GM21528 (cell line): ENCODE results near the gene CDC37.

ENCODE experiments used
- ATAC-seq: cut with Tn5 transposase; IDR thresholded peaks from one replicate; pipeline ENCODE4 v1.9.1; 2021; ENCODE audit warnings: mild to moderate bottlenecking, moderate library complexity; ENCODE audit not compliant: unreplicated experiment, low FRiP score

CDC37 gene

DNA sequence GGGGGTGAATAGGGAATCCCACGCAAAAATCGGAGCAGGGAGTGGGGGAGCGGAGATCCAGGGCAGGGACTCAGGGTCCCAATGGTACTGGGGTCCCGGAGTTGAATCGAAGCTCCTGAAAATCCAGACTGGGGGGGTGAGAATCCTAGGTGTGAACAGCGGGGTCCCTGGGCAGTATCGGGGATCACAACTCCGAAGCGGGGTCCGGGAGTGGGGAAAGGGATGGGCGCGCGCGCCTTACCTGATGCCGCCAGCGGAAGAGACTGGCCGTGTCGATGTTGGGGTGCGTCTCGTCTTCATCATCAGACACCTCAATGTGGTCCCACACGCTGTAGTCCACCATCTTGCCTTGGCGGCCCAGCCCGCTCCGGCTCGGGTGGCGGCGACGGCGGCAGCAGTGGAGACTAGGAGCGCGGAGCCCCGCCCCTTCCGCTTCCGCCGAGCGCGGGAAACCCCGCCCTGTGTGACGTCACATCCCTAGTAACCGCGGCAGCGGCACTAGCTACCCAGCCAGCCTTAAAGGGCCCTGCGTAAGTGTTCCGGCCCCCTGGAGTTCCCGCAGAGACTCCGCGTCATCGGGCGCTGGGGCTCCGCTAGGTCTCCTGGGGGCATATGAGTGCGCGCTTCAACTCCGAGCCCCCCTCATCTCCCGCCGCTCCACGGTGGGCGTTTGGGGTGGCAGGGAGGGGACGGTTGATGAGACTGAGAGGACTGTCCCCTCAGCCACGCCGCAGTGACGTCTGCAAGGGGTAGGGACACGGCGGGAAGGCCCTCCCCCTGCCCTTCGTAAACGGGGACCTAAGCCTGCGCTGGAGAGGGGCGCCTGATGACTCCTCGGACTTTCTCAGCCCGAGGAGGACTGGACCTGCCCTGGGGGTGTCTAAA lies at the start of gene CDC37:
TSS of gene CDC37 (minus strand) at position 406 of the 885 bp plus-strand sequence. CDS start at position 343, 63 bp downstream.
- peak; percentile 71 for ATAC-seq

DNA sequence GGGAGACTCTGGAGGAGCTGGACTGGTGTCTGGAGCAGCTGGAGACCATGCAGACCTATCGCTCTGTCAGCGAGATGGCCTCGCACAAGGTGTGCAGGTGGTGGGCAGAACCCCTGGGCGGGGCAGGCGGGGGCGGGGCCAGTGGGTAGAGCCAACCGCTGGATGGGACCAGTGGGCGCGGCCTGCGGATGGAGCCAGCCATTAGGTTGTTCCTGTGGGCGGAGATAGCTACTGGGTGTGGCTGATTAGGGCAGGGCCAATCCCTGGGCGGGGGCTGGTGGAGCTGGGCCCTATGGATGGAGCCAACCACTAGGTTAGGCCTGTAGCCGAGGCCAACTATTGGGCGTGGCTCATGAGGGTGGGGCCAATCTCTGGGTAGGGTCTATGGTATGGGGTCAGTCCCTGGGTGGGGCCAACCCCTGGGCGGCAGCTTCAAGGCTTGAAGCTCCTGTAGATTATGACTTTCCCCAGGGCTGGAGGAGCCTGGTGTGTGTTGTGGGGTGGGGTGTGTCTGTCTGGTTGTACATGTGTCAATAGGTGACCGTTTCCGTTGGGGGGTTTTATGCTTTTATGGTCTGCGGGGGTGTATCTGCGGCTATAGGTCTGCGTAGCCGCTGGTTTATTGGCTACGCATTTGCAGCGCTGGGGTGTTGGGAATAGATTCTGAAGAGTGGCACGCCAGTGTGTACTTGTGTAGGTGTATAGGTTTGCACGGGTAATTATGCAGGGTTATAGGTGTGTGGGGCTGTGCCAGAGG lies 47.7 kb upstream of the CDC37 start:
- no peak for ATAC-seq

DNA sequence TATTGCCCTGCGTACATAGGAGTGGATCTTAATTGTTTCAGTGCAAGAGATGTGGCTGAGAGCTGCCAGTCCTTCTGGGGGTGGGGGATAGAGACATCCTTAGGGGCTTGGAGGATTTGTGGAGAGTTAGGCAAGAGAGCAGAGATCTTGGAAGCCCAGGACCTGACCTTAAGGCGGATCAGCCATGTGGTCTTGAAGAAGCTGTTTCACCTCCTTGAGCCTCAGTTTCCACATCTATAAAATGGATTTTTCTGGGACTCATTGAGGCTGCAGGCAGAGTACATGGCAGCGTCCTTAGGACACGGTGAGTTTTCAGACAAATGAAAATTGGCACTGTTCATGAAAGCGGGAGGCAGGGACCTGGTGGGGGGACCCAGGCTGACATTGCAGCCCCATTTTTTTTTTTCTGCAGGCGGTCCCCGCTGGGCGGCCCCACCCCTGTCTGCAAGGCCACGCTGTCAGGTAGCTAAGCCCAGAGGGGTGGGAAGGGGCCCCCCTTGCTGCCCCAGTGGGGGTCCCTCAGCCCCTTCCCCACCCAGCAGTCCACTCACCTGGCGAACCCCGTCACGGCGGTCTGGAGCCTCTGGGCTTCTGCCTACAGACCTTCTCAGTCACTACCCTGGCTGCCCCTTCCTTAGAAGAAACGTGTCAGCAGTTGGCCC lies 47.0 kb upstream of the CDC37 start:
- ATAC-seq: no peak

DNA sequence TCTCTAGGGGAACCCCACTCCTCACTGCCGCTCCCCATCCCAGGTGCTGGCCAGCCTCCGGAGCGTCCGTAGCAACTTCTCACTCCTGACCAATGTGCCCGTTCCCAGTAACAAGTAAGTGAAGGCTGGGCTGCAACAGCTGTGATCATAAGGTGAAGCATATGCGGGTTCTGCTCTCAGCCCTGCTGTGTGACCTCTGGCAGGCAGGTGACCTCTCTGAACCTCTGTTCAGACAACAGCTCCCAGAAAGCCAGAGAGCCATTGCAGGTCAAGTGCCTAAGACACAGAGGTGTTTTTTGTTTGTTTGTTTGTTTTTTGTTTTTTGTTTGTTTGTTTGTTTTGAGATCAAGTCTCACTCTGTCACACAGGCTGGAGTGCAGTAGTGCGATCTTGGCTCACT lies 45.7 kb upstream of the CDC37 start:
- no peak for ATAC-seq

DNA sequence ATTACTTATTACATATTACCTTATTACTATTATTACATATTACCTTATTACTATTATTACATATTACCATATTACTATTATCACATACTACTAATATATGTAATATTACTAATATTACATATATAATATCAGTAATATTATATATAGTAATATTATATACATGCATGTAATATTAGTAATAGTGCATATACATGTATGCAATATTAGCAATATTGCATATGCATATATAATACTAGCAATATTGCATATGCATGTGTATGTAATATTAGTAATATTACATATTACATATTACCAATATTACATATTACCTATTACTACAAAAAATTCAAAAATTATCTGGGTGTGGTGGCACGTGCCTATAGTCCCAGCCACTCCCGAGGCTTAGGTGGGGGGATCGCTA lies 39.4 kb upstream of the CDC37 start:
- ATAC-seq: no peak

DNA sequence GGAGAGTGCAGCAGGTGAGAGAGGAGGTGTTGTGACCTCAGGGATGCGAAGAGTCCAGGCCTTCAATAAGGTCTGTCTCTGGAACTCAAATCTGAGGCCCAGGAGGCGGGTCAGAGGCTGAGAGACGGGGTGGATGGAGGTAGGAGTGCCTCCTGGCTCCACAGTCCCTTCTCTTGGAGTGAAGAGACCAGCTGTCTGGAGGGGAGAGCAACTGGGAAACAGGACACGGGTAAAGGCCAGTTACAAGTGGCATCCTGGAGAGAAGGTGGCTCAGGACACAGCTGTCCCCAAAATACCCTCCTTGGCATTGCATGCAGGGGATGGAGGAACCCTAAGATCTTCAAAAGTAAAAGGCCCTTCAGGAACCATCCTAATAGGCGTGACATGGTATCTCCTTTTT lies 36.2 kb upstream of the CDC37 start:
- ATAC-seq: no peak

DNA sequence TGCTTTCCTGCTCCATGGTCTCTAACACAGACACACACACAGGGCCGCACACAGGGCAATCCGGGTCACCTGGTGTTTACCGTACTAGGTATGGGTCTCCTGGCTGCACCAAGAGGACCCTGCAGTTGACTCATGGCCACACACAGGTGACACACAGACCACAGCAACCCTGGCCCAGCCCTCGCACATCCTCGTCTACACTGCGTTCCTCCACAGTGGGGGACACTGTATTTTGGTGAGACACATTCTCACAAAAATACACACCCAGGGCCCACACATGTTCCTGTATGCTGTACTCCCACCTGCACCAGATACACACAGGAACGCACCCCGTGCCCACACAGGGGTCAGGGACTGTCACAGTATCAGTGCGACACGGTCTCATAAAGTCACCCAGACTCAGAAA lies 29.8 kb upstream of the CDC37 start:
- no peak for ATAC-seq

DNA sequence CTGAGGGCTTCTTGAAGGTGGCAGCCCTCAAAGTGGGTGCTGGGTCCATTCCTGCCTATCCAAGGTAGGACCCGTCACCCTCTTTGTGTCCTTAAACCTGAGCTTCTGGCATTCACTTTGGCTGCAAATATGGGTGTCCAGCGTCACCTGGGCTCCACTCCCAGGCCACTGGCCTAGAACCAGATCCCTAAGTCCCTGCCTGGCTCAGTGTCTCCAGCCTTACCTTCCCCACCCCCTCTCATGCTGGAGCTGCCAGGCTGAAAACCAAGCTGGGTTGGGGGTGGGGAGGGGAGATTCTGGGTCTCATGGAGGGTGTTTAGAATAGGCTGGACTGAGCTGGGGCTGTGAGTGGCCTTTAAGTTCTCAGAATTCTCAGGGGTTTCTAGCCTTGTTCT lies 29.4 kb upstream of the CDC37 start:
- no peak for ATAC-seq

DNA sequence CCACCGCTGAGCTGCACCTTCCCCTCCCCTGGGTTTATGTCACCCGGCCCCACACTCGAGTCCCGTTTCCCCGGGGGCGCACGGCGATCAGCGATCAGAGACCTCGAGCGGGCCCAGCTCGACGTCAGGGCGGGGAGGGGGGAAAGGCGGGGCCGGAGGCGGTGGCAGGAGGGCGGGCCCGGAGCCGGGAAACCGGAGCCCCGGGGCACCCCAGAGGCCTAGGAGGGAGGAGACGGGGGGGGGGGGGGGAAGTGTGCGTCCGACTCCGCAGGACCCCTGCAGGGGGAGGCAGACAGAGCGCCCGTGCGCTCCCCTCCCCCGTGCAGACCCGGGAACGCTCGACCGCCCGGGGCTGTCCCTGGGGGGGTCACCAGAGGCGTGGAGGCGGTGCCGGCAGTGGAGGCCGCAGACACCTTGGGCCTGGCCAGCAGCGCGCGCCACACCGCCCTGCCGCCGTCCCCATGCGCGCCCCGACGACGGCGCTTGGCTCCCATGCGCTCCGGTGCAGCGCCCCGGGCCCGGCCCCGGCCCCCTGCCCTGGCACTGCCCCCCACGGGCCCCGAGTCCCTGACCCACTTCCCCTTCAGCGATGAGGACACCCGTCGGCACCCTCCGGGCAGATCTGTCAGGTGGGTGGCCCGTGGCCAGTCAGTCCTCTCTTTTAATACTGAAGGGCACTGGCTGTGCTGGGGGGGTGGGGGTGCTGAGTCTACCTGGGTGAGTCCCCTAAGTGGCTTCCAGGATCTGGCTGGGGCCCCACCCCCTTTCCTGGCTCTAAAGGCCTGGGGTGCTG lies 28.8 kb upstream of the CDC37 start:
- no peak for ATAC-seq

DNA sequence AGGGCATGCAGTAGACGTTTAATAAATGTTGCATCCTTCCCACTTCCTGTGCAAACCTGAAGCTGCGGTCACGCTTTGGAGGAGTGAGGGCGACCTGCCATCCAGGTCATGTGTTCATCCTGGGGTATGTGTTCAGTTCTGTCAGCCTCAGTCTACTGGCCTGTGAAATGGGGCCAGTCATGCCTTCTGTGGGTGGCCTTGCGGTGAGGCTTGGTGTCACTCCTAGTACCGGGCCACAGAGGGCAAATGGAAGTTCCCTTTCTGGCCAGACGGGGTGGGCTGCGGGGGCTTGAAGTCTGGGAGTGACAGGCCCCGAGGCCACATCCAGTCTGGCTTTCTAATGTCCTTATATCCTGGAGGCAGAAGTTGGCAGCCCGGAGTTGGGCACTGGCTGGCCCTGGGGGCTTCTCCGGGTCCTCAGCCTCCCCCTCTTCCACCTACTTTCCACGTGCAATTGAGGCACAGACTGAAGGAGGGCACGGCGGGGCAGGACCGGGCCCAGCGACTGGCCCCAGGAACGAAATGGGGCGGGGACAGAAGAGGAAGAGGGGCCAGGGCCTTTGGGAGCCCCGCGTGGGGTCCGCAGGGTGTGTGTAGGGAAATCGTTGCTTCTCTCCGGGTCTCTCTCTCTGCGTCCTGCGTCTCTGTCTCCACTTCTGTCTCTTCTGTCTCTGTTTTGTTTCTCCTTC lies 28.1 kb upstream of the CDC37 start:
- ATAC-seq: no peak

DNA sequence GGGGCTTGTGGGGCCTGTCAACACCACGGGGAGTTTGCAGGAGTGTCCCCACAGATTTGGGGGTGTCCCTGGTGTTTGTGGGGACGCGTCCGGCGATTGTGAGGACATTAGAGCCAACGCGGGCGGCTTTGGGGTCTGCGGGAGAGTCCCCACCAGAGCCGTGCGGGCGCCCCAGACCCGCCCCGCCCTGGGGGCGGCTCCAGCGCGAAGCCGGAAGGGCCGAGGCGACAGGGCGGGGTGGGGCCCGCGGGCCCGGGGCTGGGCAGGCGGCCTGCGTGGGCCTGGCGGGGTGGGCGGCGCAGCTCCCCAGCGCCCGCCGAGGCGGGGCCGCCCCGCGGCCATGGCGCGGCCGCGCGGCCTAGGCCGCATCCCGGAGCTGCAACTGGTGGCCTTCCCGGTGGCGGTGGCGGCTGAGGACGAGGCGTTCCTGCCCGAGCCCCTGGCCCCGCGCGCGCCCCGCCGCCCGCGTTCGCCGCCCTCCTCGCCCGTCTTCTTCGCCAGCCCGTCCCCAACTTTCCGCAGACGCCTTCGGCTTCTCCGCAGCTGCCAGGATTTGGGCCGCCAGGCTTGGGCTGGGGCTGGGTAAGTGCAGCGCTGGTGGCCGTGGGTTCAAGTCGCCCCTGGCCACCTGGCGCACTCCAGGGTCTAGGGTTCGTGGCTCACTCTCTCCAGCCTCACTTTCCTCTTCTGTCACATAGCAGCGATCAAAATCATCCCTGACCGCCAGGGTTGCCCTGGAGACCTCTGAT lies 27.3 kb upstream of the CDC37 start:
- ATAC-seq: no peak

DNA sequence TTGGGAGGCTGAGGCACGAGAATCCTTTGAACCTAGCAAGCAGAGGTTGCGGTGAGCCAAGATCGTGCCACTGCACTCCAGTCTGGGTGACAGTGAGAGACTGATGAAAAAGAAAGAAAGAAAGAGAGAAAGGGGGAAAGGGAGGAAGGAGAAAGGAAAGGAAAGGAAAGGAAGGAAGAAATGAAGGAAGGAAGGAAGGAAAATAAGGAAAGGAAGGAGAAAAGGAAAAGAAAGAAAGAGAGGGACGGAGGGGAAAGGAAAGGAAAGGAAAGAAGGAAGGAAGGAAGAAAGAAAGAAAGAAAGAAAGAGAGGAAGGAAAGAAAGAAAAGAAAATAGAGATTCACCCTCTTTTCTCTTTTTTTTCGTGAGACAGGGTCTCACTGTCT lies 25.6 kb upstream of the CDC37 start:
- no peak for ATAC-seq

DNA sequence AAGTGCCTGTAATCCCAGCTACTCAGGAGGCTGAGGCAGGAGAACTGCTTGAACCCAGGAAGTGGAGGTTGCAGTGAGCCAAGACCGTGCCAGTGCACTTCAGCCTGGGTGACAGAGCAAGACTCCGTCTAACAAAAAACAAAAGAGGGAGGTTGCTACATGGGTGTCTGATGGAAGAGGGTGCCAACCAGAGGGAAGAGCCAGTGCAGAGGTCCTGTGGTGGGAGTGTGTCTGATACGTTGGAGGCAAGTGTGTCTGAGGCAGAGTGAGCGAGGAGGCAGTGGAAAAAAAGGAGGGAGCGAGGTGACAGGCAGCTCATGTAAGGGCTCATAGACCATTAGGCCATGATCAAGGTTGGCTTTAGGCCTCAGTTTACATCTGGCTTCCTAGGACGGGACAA lies 23.8 kb upstream of the CDC37 start:
- no peak for ATAC-seq

DNA sequence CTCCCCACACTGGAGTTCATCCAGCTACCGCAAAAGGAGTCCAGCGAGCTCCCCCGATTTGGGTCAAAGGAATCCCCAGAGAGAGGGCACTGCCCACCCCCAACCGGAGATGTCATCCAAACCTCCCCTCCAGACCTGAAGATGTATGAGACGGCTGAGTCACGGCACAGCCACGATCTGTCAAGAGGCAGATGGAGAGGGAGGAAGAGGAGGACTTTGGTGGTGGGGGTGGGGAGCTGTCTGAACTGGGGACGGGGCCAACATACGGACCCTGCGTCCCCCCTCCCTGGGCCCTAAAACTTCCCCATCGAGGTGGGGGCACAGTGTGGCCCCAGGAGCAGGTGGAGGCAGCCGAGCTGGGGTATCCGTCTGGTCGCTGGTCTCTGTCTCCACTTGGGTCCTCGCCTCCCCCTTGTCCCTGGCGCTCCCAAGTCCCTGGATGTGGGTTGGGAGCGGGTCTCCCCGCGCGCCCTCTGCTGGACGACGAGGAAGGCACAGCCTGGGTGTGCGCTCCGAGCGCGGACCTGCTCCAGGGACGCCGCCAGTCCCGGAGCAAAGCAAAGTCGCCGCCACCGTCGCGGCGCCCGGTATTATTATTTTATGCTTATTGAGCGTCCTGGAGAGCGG lies 20.8 kb upstream of the CDC37 start:
- no peak for ATAC-seq

DNA sequence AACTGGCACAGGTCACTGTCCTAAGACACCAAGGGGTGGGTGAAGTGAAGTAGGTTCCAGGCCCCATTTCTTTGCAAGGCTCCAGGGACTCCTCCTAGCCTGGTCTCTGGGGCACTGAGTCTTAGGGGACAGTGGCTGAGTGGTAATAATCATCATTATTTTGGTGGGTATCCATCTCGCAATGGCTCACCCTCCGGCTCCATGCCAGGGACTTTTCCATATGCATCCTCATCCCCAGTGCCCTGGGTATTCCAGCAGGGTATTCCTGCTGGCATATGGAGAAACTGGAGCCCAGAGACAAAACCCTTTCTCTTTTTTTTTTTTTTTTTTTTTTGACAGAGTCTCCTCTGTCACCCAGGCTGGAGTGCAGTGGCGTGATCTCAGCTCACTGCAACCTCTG lies 19.5 kb upstream of the CDC37 start:
- no peak for ATAC-seq

DNA sequence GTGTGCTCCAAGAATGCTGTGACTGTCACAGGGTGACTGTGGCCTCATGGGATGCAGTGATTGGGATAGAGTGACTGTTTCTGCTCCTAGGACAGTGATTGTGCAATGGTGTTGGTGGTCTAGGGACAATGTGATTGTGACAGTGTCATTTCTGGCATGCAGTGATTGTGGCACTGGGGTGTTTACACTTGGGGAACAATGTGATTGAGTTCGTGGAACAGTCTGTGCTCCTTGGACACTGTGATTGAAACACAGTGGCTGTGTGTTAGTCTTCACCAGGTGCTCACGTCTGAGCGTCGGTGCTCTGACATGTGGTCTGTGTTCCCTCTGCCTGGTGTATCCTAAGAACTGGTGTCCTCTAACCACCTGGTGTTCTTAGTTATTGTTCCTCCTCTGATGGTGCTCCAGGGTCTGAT lies 18.7 kb upstream of the CDC37 start:
- no peak for ATAC-seq

DNA sequence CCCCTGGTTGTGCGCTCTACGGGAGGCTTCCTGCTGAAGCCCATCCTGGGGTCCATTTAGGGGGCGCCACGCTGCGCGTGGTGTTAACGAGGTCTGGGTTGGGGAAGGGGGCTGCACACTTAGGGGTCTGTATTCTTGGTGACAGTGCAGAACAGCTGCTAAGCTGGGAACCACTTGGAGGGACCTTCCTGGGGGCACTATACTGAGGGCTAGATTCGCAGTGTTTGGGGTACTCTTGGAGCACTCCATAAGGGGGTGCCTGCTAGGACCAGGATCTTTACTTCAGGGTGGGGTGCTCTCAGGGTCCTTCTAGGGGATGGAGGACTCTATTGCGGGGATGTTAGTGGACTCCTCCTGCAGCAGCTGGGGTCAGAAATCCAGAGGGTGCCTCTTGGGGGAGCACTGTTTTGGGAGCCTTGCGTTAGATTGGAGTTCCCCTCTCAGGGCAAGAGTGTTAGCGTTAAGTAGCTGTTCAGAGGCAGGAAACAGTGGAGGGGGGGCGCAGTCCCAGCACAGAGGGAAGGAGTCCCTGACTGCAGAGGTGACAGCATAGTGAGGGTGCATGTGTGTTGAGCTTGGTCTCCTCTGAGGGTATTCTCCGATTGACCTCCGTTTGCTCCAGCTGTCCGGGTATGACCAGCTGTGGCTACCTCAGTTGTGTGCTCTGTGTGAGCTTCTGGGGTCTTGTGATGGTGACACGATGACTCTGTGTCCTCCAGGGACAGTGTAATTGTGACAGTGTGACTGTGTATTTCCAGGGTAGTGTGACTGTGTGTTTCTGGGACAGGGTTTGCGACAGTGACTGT lies 18.1 kb upstream of the CDC37 start:
- ATAC-seq: no peak
